ENCODE results near the gene DDIT4.

DDIT4 gene

DNA sequence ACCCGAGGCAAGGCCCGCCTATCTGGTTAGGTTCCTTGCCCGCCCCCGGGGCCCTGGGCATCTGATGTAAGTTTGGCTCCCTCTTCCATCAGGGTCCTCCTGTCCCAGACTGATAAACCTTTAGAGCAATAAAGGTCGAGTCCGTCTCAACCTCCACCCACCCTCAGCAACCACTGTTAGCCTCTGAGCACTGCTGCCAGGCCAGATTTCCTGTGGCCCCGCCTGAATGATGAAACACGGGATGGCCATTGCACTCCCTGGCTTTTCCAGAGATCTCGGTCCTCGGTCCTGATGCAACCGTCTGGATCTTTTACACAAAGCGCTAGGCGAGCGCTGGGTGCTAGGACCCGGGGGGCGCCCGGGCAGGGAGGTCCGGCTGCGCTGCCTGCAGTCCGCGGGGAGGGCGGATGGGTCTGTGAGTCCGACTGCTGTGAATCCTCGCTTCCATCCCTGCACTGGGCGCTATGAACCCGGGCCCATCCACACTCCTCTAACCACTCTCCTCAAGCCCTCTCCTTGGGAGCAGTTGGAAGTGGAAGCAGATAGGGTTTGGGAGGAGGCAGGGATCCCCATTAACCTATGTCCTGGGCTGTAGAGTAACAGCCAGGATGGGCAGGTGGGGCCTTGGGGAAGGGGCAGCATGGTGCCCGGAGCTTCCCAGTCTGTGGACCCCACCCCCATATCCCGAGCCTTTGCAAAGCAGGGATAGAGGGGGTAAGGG, 875 bp upstream of the DDIT4 start:
- H3K4me1 ChIP-seq, result peaks cover 6% of the 10 kb centered on the region; the same call in 1 of the 2 replicates
- TF ChIP-seq, protein P1, sequence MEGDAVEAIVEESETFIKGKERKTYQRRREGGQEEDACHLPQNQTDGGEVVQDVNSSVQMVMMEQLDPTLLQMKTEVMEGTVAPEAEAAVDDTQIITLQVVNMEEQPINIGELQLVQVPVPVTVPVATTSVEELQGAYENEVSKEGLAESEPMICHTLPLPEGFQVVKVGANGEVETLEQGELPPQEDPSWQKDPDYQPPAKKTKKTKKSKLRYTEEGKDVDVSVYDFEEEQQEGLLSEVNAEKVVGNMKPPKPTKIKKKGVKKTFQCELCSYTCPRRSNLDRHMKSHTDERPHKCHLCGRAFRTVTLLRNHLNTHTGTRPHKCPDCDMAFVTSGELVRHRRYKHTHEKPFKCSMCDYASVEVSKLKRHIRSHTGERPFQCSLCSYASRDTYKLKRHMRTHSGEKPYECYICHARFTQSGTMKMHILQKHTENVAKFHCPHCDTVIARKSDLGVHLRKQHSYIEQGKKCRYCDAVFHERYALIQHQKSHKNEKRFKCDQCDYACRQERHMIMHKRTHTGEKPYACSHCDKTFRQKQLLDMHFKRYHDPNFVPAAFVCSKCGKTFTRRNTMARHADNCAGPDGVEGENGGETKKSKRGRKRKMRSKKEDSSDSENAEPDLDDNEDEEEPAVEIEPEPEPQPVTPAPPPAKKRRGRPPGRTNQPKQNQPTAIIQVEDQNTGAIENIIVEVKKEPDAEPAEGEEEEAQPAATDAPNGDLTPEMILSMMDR (IDR thresholded peaks at IDR 0.05; ENCODE audit: low read depth, low read length), result no peak
- peak; percentile 94 for DNase-seq
- H3K27me3 ChIP-seq, result no peaks in the 10 kb centered on the region
- H3K9me3 ChIP-seq, result no peaks in the 10 kb centered on the region
- H3K36me3 ChIP-seq, result peaks cover 22% of the 10 kb centered on the region
- H3K4me3 ChIP-seq (ENCODE audit: low read depth, low read length), result peak overlapping the region; percentile 99

DNA sequence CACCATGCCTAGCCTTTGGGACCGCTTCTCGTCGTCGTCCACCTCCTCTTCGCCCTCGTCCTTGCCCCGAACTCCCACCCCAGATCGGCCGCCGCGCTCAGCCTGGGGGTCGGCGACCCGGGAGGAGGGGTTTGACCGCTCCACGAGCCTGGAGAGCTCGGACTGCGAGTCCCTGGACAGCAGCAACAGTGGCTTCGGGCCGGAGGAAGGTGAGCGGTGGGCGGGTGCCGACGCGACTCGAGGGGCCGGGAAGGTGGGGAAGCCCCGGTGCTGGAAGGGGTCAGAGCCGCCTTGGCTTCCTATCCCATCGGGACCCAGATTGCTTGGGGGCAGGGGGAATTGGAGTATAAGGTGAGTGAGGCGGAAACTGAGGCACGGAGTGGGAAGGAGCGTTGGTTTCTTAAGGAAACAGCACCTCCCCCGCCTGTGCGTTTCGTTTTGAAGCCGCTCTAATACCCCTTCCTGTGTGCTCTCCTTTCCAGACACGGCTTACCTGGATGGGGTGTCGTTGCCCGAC, 547 bp downstream of the DDIT4 start:
- peaks cover 6% of the 10 kb centered on the region; the same call in 1 of the 2 replicates for H3K4me1 ChIP-seq
- H3K4me3 ChIP-seq (ENCODE audit: low read depth, low read length), result peak overlapping the region; percentile 99

DNA sequence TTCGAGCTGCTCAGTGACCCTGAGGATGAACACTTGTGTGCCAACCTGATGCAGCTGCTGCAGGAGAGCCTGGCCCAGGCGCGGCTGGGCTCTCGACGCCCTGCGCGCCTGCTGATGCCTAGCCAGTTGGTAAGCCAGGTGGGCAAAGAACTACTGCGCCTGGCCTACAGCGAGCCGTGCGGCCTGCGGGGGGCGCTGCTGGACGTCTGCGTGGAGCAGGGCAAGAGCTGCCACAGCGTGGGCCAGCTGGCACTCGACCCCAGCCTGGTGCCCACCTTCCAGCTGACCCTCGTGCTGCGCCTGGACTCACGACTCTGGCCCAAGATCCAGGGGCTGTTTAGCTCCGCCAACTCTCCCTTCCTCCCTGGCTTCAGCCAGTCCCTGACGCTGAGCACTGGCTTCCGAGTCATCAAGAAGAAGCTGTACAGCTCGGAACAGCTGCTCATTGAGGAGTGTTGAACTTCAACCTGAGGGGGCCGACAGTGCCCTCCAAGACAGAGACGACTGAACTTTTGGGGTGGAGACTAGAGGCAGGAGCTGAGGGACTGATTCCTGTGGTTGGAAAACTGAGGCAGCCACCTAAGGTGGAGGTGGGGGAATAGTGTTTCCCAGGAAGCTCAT, 1.1 kb downstream of the DDIT4 start:
- Histone ChIP-seq H3K4me1 (peaks cover 6% of the 10 kb centered on the region; the same call in 1 of the 2 replicates), H3K9me3 (no peaks in the 10 kb centered on the region), H3K27me3 (no peaks in the 10 kb centered on the region), H3K4me3 (ENCODE audit: low read depth, low read length) (peak overlapping the region; percentile 99), H3K36me3 (peaks cover 22% of the 10 kb centered on the region)
- peak; percentile 83 for DNase-seq
- TF ChIP-seq, protein P1 (IDR thresholded peaks at IDR 0.05; ENCODE audit: low read depth, low read length), result peak; percentile 68

More for the DNA sequence above, 547 bp downstream of the DDIT4 start:
- H3K9me3 ChIP-seq, result no peaks in the 10 kb centered on the region
- H3K27me3 ChIP-seq, result no peaks in the 10 kb centered on the region
- TF ChIP-seq, protein P1 (IDR thresholded peaks at IDR 0.05; ENCODE audit: low read depth, low read length), result no peak
- peaks cover 22% of the 10 kb centered on the region for H3K36me3 ChIP-seq
- no peak for DNase-seq

DNA sequence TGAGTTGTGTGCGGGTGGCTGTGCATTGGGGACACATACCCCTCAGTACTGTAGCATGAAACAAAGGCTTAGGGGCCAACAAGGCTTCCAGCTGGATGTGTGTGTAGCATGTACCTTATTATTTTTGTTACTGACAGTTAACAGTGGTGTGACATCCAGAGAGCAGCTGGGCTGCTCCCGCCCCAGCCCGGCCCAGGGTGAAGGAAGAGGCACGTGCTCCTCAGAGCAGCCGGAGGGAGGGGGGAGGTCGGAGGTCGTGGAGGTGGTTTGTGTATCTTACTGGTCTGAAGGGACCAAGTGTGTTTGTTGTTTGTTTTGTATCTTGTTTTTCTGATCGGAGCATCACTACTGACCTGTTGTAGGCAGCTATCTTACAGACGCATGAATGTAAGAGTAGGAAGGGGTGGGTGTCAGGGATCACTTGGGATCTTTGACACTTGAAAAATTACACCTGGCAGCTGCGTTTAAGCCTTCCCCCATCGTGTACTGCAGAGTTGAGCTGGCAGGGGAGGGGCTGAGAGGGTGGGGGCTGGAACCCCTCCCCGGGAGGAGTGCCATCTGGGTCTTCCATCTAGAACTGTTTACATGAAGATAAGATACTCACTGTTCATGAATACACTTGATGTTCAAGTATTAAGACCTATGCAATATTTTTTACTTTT, 1.8 kb downstream of the DDIT4 start:
- Histone ChIP-seq H3K4me1 (peaks cover 6% of the 10 kb centered on the region; the same call in 1 of the 2 replicates), H3K36me3 (peaks cover 22% of the 10 kb centered on the region), H3K9me3 (no peaks in the 10 kb centered on the region), H3K4me3 (ENCODE audit: low read depth, low read length) (peak overlapping the region; percentile 99), H3K27me3 (no peaks in the 10 kb centered on the region)
- DNase-seq, result no peak
- TF ChIP-seq, protein P1 (IDR thresholded peaks at IDR 0.05; ENCODE audit: low read depth, low read length), result no peak

DNA sequence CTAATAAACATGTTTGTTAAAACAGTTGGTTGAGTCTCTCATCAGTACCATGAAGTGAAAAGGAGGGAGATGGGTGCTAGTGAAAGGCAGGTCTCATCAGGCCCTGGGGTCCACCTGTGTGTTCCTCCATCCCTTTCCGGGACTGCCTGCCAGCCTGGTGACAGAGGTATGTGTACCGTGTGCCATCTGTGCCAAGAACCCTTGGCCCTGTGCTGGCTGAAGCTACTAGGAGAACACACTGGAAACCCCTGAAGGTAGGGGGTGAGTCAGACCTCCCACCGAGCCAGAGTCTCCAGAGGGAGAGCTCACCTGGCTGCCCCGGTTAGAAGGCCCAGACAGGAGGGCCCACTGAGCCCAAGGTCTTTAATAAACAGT, 2.3 kb downstream of the DDIT4 start:
- peak overlapping the region; percentile 99 for H3K4me3 ChIP-seq (ENCODE audit: low read depth, low read length)
- no peaks in the 10 kb centered on the region for H3K9me3 ChIP-seq
- TF ChIP-seq, protein P1 (IDR thresholded peaks at IDR 0.05; ENCODE audit: low read depth, low read length), result no peak
- DNase-seq, result no peak
- no peaks in the 10 kb centered on the region for H3K27me3 ChIP-seq
- H3K36me3 ChIP-seq, result peaks cover 22% of the 10 kb centered on the region
- peaks cover 6% of the 10 kb centered on the region; the same call in 1 of the 2 replicates for H3K4me1 ChIP-seq

Data from BE2C (cell line).